ENCODE results near the gene CCT8L2. TPM values are rescaled to one million over a fixed set of nuclear protein-coding genes. Genes with fewer than 3 reads are reported as not detected.
"Not testable (repeated sequence)": the region's sequence is repeated elsewhere in the genome, so short reads cannot be mapped to it uniquely, and the experiment has no call there.

Gene CCT8L2
- total and polyA plus RNA-seq, 2 experiments from 2014 or later: not detected

GRCh38 chr22:16555077-16555994, 37.3 kb downstream of the CCT8L2 start:
- H3K4me1 Mint-ChIP-seq: not testable (repeated sequence)
- peaks cover 80% of the 10 kb centered on the region for H3K9me3 Mint-ChIP-seq

GRCh38 chr22:16543310-16543709, 49.3 kb downstream of the CCT8L2 start:
- not testable (repeated sequence) for H3K27ac Mint-ChIP-seq; H3K4me1 Mint-ChIP-seq; ATAC-seq; H3K9me2 ChIP-seq (ENCODE audit: insufficient read depth); H3F3A ChIP-seq (replicated peaks; ENCODE audit: low read depth); H3K27ac ChIP-seq (ENCODE audit: low read depth); H3K36me3 ChIP-seq (ENCODE audit: insufficient read depth); H3K79me2 ChIP-seq (replicated peaks; ENCODE audit: insufficient read depth); H3K4me2 ChIP-seq; H3K27me3 ChIP-seq (ENCODE audit: insufficient read depth); DNase-seq (ENCODE audit: low spot score); H3K4me3 Mint-ChIP-seq; H3K27me3 Mint-ChIP-seq (ENCODE audit: insufficient read depth, low read depth, poor library complexity); H3K4me3 ChIP-seq; H3K4me1 ChIP-seq (ENCODE audit: insufficient read depth); H4K20me1 ChIP-seq (replicated peaks; ENCODE audit: insufficient read depth); H3K36me3 Mint-ChIP-seq (ENCODE audit: low read depth); H2AFZ ChIP-seq
- H3K9me3 Mint-ChIP-seq: peaks cover 48% of the 10 kb centered on the region

More at GRCh38 chr22:16555077-16555994, 37.3 kb downstream of the CCT8L2 start:
- H3K4me1 ChIP-seq (ENCODE audit: insufficient read depth); H3K27ac ChIP-seq (ENCODE audit: low read depth); H3F3A ChIP-seq (replicated peaks; ENCODE audit: low read depth); H3K4me2 ChIP-seq; H3K79me2 ChIP-seq (replicated peaks; ENCODE audit: insufficient read depth); H3K4me3 Mint-ChIP-seq; H3K36me3 ChIP-seq (ENCODE audit: insufficient read depth); H2AFZ ChIP-seq; ATAC-seq; H3K27me3 Mint-ChIP-seq (ENCODE audit: insufficient read depth, low read depth, poor library complexity); DNase-seq (ENCODE audit: low spot score); H3K4me3 ChIP-seq; H3K9me2 ChIP-seq (ENCODE audit: insufficient read depth); H4K20me1 ChIP-seq (replicated peaks; ENCODE audit: insufficient read depth); H3K27ac Mint-ChIP-seq; H3K27me3 ChIP-seq (ENCODE audit: insufficient read depth): not testable (repeated sequence)
- peaks cover 12% of the 10 kb centered on the region for H3K36me3 Mint-ChIP-seq (ENCODE audit: low read depth)

Other genes starting within 250 kb of the CCT8L2 start
- not detected in 2 replicates for gene XKR3, start 232.6 kb upstream of the CCT8L2 start, total RNA-seq (2014; rRNA removed; shearing (Covaris generic))
- gene XKR3, start 232.6 kb upstream of the CCT8L2 start, polyA plus RNA-seq (2016; fragmentation: Nextera tagmentation; extraction: Ambion mirVana): 0.30 TPM in 1 of 2 replicates, not detected in the other